A549 (cell line): ENCODE data around the gene PSMB1. TPM values are rescaled to one million over a fixed set of nuclear protein-coding genes. Genes with fewer than 3 reads are reported as not detected.

ENCODE experiments used
- ATAC-seq, 2 experiments: fragments of 200-7000 bp in 1 of 2; fragments of >200 bp in 1 of 2; cut with Nextera tagmentation in 1 of 2; cut with Tn5 transposase in 1 of 2; 3 replicates each; pipeline versions ENCODE4 v1.8.0 to v1.9.1; 2018 to 2020; ENCODE audit warnings: mild to moderate bottlenecking in 1 of 2, moderate library complexity in 1 of 2
- CTCF ChIA-PET: fragments of 300-600 bp; sonication (Branson Sonifier 250); formaldehyde crosslinking; extraction: SDS; loops from one replicate; lab custom pipeline; 2021; ENCODE audit warnings: antibody characterized with exemption, inconsistent platforms; lab: Yijun Ruan, JAX
- POLR2A ChIA-PET: fragments of 350-600 bp; formaldehyde crosslinking; extraction: SDS; loops from one replicate; lab custom pipeline; 2021; ENCODE audit warnings: antibody characterized with exemption, inconsistent platforms; lab: Yijun Ruan, JAX
- DNase-seq, 2 experiments: peaks; one replicate each; pipeline versions ENCODE4 v3.0.0 to v3.0.0-alpha.2; 2011 to 2016; ENCODE audit warnings: low read depth in 1 of 2, low spot score in 1 of 2
- FAIRE-seq: peaks from 2 replicates; lab custom pipeline; 2011; peaks lifted over from hg19 to GRCh38; lab: Jason Lieb, UNC
- H3K27ac ChIP-seq, 2 experiments: fragments of >200 bp; sonication (Bioruptor Twin); formaldehyde crosslinking; 3 replicates each; pipeline ENCODE4 v1.5.1; 2016 to 2017
- H3K4me1 ChIP-seq: fragments of >200 bp; sonication (Bioruptor Twin); formaldehyde crosslinking; 3 replicates; pipeline ENCODE4 v1.6.1; 2016
- H3K4me2 ChIP-seq: fragments of >200 bp; sonication (Bioruptor Twin); formaldehyde crosslinking; 3 replicates; pipeline ENCODE4 v1.6.1; 2016
- H3K4me3 ChIP-seq: fragments of >200 bp; sonication (Bioruptor Twin); formaldehyde crosslinking; 3 replicates; pipeline ENCODE4 v1.5.1; 2016
- H3K9me3 ChIP-seq: fragments of >200 bp; sonication (Bioruptor Twin); formaldehyde crosslinking; 3 replicates; pipeline ENCODE4 v1.6.1; 2016
- CHD2 ChIP-seq: fragments of 150-350 bp; IDR thresholded peaks from 2 replicates; pipeline ENCODE4 v1.6.1; 2014; ENCODE audit warnings: low read length; ENCODE audit not compliant: partially characterized antibody
- ELK1 ChIP-seq: fragments of 150-350 bp; IDR thresholded peaks from 2 replicates; pipeline ENCODE4 v1.6.1; 2014; ENCODE audit warnings: low read depth, mild to moderate bottlenecking, low read length
- EP300 ChIP-seq, 2 experiments: fragments of >200 bp; sonication (Bioruptor Twin); formaldehyde crosslinking; IDR thresholded peaks; 2 replicates in 1 of 2; 3 replicates in 1 of 2; pipeline ENCODE4 v1.6.1; 2016 to 2017
- FOSB ChIP-seq: fragments of 250-450 bp; sonication (Bioruptor Pico); IDR thresholded peaks from 2 replicates; pipeline ENCODE4 v1.5.0; 2020; ENCODE audit warnings: mild to moderate bottlenecking, moderate library complexity
- HDAC2 ChIP-seq: fragments of 200-600 bp; sonication (generic); IDR thresholded peaks from 2 replicates; pipeline ENCODE4 v1.6.1; 2016
- HOXA7 ChIP-seq: fragments of 250-450 bp; sonication (Bioruptor Pico); IDR thresholded peaks from 2 replicates; pipeline ENCODE4 v1.5.0; 2020; ENCODE audit warnings: mild to moderate bottlenecking, moderate library complexity
- JUNB ChIP-seq: fragments of >200 bp; sonication (Bioruptor Twin); formaldehyde crosslinking; IDR thresholded peaks from 2 replicates; pipeline ENCODE4 v1.6.1; 2016
- KDM5A ChIP-seq: fragments of 200-600 bp; sonication (generic); IDR thresholded peaks from 2 replicates; pipeline ENCODE4 v1.6.1; 2016; ENCODE audit warnings: antibody characterized with exemption, mild to moderate bottlenecking
- MYC ChIP-seq: IDR thresholded peaks from 2 replicates; pipeline ENCODE4 v1.6.1; 2012; ENCODE audit warnings: mild to moderate bottlenecking, inconsistent platforms, low read length, improper control_type of control experiment, borderline replicate concordance
- NPAS2 ChIP-seq: fragments of 250-450 bp; sonication (Bioruptor Pico); IDR thresholded peaks from 2 replicates; pipeline ENCODE4 v1.8.0; 2022; ENCODE audit warnings: mild to moderate bottlenecking, moderate library complexity, borderline replicate concordance
- POLR2AphosphoS2 ChIP-seq: conservative IDR thresholded peaks from 2 replicates; pipeline ENCODE4 v1.6.1; 2012; ENCODE audit warnings: low read length, improper control_type of control experiment, inconsistent platforms
- ZFP36 ChIP-seq: fragments of 450-650 bp; IDR thresholded peaks from 2 replicates; pipeline ENCODE4 v1.6.1; 2014; ENCODE audit warnings: borderline replicate concordance; ENCODE audit not compliant: partially characterized antibody
- ZNF302 ChIP-seq: fragments of 250-450 bp; sonication (Bioruptor Pico); IDR thresholded peaks from 2 replicates; pipeline ENCODE4 v1.9.0; 2021; ENCODE audit warnings: inconsistent platforms, mild to moderate bottlenecking, moderate library complexity
- WGBS: methylation state at CpG from one replicate; pipeline ENCODE4 v1.1.6; 2017; ENCODE audit errors: missing lambda C conversion rate; 5-methylcytosine and 5-hydroxymethylcytosine counted together
- polyA plus RNA-seq, 4 experiments: library from polyadenylated mRNA; depleted of rRNA in 3 of 4; stranded (reverse); fragments of >200 nt; fragmentation: RNase III in 1 of 4; extraction: RNeasy Plus Mini Kit Qiagen cat#74134 plus additional on column Dnase treatment in 1 of 4; gene quantifications; 2 replicates in 3 of 4; 3 replicates in 1 of 4; pipeline ENCODE4 v1.2.3, GENCODE V29; 2011 to 2017
- TF ChIP-seq, protein P1 (sequence below): fragments of 450-650 bp; IDR thresholded peaks from 2 replicates; pipeline ENCODE4 v1.6.1; 2014; ENCODE audit warnings: antibody characterized with exemption
- TF ChIP-seq, protein P2 (sequence below): IDR thresholded peaks from 2 replicates; pipeline ENCODE4 v1.6.1; 2012; ENCODE audit warnings: low read depth, borderline replicate concordance
- TF ChIP-seq, protein P3 (sequence below): fragments of 250-450 bp; sonication (Bioruptor Pico); IDR thresholded peaks from 2 replicates; pipeline ENCODE4 v1.5.0; 2021; ENCODE audit warnings: mild to moderate bottlenecking, moderate library complexity, borderline replicate concordance
- TF ChIP-seq, protein P4 (sequence below): IDR thresholded peaks from 2 replicates; pipeline ENCODE4 v1.6.1; 2012

The PSMB1 gene
- polyA plus RNA-seq, 2 of the 4 experiments (the other 2 are of a cell fraction): 267 to 306 TPM

DNA sequence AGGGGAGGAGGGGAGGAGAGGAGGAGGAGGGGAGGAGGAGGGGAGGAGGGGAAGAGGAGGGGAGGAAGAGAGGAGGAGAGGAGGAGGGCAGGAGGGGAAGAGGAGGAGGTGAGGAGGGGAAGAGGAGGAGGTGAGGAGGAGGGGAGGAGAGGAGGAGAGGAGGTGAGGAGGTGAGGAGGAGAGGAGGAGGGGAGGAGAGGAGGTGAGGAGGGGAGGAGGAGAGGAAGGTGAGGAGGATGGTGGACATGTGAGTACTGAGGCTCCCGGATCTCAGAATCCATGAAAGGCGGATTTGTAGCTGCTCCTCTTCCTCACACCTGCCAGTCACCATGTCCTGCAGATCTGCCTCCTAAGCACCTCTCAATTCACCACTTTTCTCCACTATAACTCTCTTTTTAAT lies 59.8 kb downstream of the PSMB1 start:
- POLR2A ChIA-PET: no interaction called here
- TF ChIP-seq FOSB (CRISPR knock-in tag) (no peak), POLR2AphosphoS2 (no peak), MYC (no peak)
- TF ChIP-seq, all 56 proteins: peak for 0
- CTCF ChIA-PET: no interaction called here
- 44% methylated on average over 2 of the region's 2 CpGs for WGBS
- Histone ChIP-seq H3K4me3 (no peak overlapping the region), H3K4me2 (no peak overlapping the region), H3K4me1 (no peaks in the 10 kb centered on the region), H3K9me3 (no peaks in the 10 kb centered on the region), H3K27ac (no peak overlapping the region)
- FAIRE-seq (no peak), ATAC-seq (no peak), DNase-seq (no peak)

DNA sequence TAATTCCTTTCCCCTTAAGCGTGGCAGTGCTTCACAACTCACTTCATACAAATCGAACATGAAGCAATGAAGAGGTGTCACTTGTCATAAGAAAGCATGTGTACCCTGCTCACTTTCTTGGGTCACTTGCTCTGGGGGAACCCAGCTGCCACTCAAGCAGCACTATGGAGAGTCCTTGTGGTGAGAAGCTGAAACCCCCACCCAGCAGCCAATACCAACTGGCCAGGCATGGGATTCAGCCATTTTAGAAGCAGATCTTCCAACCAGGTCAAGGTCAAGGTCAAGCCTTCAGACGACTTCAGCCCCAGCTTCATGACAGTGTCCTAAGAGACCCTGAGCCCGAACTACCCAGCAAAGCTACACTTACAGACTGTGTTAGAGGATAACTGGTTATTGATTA lies 62.8 kb downstream of the PSMB1 start:
- no peak for ATAC-seq
- H3K4me3 ChIP-seq: no peak overlapping the region
- POLR2A ChIA-PET: no interaction called here
- FAIRE-seq: no peak
- TF ChIP-seq ZFP36: no peak
- TF ChIP-seq HDAC2: no peak
- no peak for TF ChIP-seq EP300 (IDR thresholded peaks at IDR 0.05)
- TF ChIP-seq NPAS2 (CRISPR knock-in tag): no peak
- CTCF ChIA-PET: no interaction called here
- DNase-seq: no peak
- no peak overlapping the region for H3K4me2 ChIP-seq
- WGBS: 6% methylated on average over 4 of the region's 4 CpGs
- H3K27ac ChIP-seq: no peak overlapping the region
- H3K9me3 ChIP-seq: no peaks in the 10 kb centered on the region
- H3K4me1 ChIP-seq: no peaks in the 10 kb centered on the region

DNA sequence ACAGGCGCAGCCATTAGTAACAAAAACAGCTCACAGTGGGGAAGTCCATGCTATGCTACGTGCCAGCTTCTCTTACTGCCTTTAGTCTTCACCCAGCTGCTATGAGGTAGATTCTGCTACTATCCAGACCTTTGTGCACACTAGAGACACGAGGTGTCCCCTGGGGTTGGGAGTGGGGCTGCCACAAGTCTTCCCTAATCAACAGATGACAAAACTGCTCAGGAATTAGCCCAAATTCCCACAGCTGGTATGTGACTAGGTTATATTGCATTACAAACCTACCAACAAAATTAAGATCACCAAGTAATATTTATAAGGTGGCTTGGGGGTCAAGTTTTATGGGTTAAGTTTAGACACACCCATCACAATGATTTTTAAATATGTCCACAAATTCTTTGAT lies 63.3 kb downstream of the PSMB1 start:
- DNase-seq: no peak
- H3K4me1 ChIP-seq: no peaks in the 10 kb centered on the region
- TF ChIP-seq, protein P1, sequence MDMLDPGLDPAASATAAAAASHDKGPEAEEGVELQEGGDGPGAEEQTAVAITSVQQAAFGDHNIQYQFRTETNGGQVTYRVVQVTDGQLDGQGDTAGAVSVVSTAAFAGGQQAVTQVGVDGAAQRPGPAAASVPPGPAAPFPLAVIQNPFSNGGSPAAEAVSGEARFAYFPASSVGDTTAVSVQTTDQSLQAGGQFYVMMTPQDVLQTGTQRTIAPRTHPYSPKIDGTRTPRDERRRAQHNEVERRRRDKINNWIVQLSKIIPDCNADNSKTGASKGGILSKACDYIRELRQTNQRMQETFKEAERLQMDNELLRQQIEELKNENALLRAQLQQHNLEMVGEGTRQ: no peak
- TF ChIP-seq ZNF302 (CRISPR knock-in tag) (no peak), KDM5A (no peak), CHD2 (no peak), ZFP36 (no peak), ELK1 (no peak), JUNB (no peak), HOXA7 (no peak)
- TF ChIP-seq, protein P2, sequence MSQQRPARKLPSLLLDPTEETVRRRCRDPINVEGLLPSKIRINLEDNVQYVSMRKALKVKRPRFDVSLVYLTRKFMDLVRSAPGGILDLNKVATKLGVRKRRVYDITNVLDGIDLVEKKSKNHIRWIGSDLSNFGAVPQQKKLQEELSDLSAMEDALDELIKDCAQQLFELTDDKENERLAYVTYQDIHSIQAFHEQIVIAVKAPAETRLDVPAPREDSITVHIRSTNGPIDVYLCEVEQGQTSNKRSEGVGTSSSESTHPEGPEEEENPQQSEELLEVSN: no peak
- TF ChIP-seq, protein P3, sequence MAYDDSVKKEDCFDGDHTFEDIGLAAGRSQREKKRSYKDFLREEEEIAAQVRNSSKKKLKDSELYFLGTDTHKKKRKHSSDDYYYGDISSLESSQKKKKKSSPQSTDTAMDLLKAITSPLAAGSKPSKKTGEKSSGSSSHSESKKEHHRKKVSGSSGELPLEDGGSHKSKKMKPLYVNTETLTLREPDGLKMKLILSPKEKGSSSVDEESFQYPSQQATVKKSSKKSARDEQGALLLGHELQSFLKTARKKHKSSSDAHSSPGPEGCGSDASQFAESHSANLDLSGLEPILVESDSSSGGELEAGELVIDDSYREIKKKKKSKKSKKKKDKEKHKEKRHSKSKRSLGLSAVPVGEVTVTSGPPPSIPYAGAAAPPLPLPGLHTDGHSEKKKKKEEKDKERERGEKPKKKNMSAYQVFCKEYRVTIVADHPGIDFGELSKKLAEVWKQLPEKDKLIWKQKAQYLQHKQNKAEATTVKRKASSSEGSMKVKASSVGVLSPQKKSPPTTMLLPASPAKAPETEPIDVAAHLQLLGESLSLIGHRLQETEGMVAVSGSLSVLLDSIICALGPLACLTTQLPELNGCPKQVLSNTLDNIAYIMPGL: no peak
- TF ChIP-seq, protein P4, sequence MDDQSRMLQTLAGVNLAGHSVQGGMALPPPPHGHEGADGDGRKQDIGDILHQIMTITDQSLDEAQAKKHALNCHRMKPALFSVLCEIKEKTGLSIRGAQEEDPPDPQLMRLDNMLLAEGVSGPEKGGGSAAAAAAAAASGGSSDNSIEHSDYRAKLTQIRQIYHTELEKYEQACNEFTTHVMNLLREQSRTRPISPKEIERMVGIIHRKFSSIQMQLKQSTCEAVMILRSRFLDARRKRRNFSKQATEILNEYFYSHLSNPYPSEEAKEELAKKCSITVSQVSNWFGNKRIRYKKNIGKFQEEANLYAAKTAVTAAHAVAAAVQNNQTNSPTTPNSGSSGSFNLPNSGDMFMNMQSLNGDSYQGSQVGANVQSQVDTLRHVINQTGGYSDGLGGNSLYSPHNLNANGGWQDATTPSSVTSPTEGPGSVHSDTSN: no peak
- ChIA-PET POLR2A (no interaction called here), CTCF (no interaction called here)
- no peak for FAIRE-seq
- no peak overlapping the region for H3K27ac ChIP-seq
- H3K4me2 ChIP-seq: no peak overlapping the region
- H3K4me3 ChIP-seq: no peak overlapping the region
- no peak for ATAC-seq
- WGBS: 37% methylated on average over 3 of the region's 3 CpGs
- no peaks in the 10 kb centered on the region for H3K9me3 ChIP-seq
